A549 (cell line): ENCODE data around the gene PCDHB9. TPM values are rescaled to one million over a fixed set of nuclear protein-coding genes. Genes with fewer than 3 reads are reported as not detected.
"Not testable (repeated sequence)": the region's sequence is repeated elsewhere in the genome, so short reads cannot be mapped to it uniquely, and the experiment has no call there.

Source experiments
- ATAC-seq, 2 experiments: fragments of 200-7000 bp in 1 of 2; fragments of >200 bp in 1 of 2; cut with Nextera tagmentation in 1 of 2; cut with Tn5 transposase in 1 of 2; 3 replicates each; pipeline versions ENCODE4 v1.8.0 to v1.9.1; 2018 to 2020; ENCODE audit warnings: mild to moderate bottlenecking in 1 of 2, moderate library complexity in 1 of 2
- CTCF ChIA-PET: fragments of 300-600 bp; sonication (Branson Sonifier 250); formaldehyde crosslinking; extraction: SDS; loops from one replicate; lab custom pipeline; 2021; ENCODE audit warnings: antibody characterized with exemption, inconsistent platforms; lab: Yijun Ruan, JAX
- POLR2A ChIA-PET: fragments of 350-600 bp; formaldehyde crosslinking; extraction: SDS; loops from one replicate; lab custom pipeline; 2021; ENCODE audit warnings: antibody characterized with exemption, inconsistent platforms; lab: Yijun Ruan, JAX
- DNase-seq, 2 experiments: peaks; one replicate each; pipeline versions ENCODE4 v3.0.0 to v3.0.0-alpha.2; 2011 to 2016; ENCODE audit warnings: low read depth in 1 of 2, low spot score in 1 of 2
- FAIRE-seq: peaks from 2 replicates; lab custom pipeline; 2011; peaks lifted over from hg19 to GRCh38; lab: Jason Lieb, UNC
- H3K27ac ChIP-seq, 2 experiments: fragments of >200 bp; sonication (Bioruptor Twin); formaldehyde crosslinking; 3 replicates each; pipeline ENCODE4 v1.5.1; 2016 to 2017
- H3K4me1 ChIP-seq: fragments of >200 bp; sonication (Bioruptor Twin); formaldehyde crosslinking; 3 replicates; pipeline ENCODE4 v1.6.1; 2016
- H3K4me2 ChIP-seq: fragments of >200 bp; sonication (Bioruptor Twin); formaldehyde crosslinking; 3 replicates; pipeline ENCODE4 v1.6.1; 2016
- H3K4me3 ChIP-seq: fragments of >200 bp; sonication (Bioruptor Twin); formaldehyde crosslinking; 3 replicates; pipeline ENCODE4 v1.5.1; 2016
- H3K9me3 ChIP-seq: fragments of >200 bp; sonication (Bioruptor Twin); formaldehyde crosslinking; 3 replicates; pipeline ENCODE4 v1.6.1; 2016
- CBX8 ChIP-seq: fragments of 200-600 bp; sonication (generic); IDR thresholded peaks from 2 replicates; pipeline ENCODE4 v1.6.1; 2016
- CEBPB ChIP-seq, 2 experiments: fragments of >200 bp in 1 of 2; sonication (Bioruptor Twin) in 1 of 2; formaldehyde crosslinking in 1 of 2; IDR thresholded peaks; 2 replicates each; pipeline ENCODE4 v1.6.1; 2012 to 2016
- HDAC2 ChIP-seq: fragments of 200-600 bp; sonication (generic); IDR thresholded peaks from 2 replicates; pipeline ENCODE4 v1.6.1; 2016
- HOXB13 ChIP-seq: fragments of 250-450 bp; sonication (Bioruptor Pico); IDR thresholded peaks from 2 replicates; pipeline ENCODE4 v1.5.0; 2020; ENCODE audit warnings: low read depth, mild to moderate bottlenecking, moderate library complexity
- RAD21 ChIP-seq, 2 experiments: fragments of >200 bp in 1 of 2; sonication (Bioruptor Twin) in 1 of 2; formaldehyde crosslinking in 1 of 2; IDR thresholded peaks in 1 of 2; conservative IDR thresholded peaks in 1 of 2; 2 replicates in 1 of 2; 3 replicates in 1 of 2; pipeline ENCODE4 v1.6.1; 2012 to 2018; ENCODE audit warnings: inconsistent platforms in 1 of 2
- RARB ChIP-seq: fragments of 250-450 bp; sonication (Bioruptor Pico); IDR thresholded peaks from 2 replicates; pipeline ENCODE4 v1.8.0; 2021; ENCODE audit warnings: mild to moderate bottlenecking, moderate library complexity
- RNF2 ChIP-seq: fragments of 200-600 bp; sonication (generic); IDR thresholded peaks from 2 replicates; pipeline ENCODE4 v1.6.1; 2016; ENCODE audit warnings: low read depth, mild to moderate bottlenecking, antibody characterized with exemption, moderate library complexity, borderline replicate concordance
- ZSCAN20 ChIP-seq: fragments of 250-450 bp; sonication (Bioruptor Pico); IDR thresholded peaks from 2 replicates; pipeline ENCODE4 v1.8.0; 2022; ENCODE audit warnings: mild to moderate bottlenecking, moderate library complexity
- whole genome bisulfite sequencing: methylation state at CpG from one replicate; pipeline ENCODE4 v1.1.6; 2017; ENCODE audit errors: missing lambda C conversion rate; 5-methylcytosine and 5-hydroxymethylcytosine counted together
- polyA minus RNA-seq: library from RNA; depleted of rRNA, polyadenylated mRNA; stranded (reverse); fragments of >200 nt; gene quantifications from 2 replicates; pipeline ENCODE4 v1.2.3, GENCODE V29; 2011; rRNA and poly(A)+ RNA removed
- polyA plus RNA-seq, 4 experiments: library from polyadenylated mRNA; depleted of rRNA in 3 of 4; stranded (reverse); fragments of >200 nt; fragmentation: RNase III in 1 of 4; extraction: RNeasy Plus Mini Kit Qiagen cat#74134 plus additional on column Dnase treatment in 1 of 4; gene quantifications; 2 replicates in 3 of 4; 3 replicates in 1 of 4; pipeline ENCODE4 v1.2.3, GENCODE V29; 2011 to 2017
- TF ChIP-seq, protein P1 (sequence below): fragments of >200 bp; sonication (Bioruptor Twin); formaldehyde crosslinking; IDR thresholded peaks from 2 replicates; pipeline ENCODE4 v1.6.1; 2016
- TF ChIP-seq, protein P2 (sequence below): fragments of 250-450 bp; sonication (Bioruptor Pico); IDR thresholded peaks from 2 replicates; pipeline ENCODE4 v1.5.0; 2020; ENCODE audit warnings: low read depth, mild to moderate bottlenecking, moderate library complexity
- TF ChIP-seq, protein P3 (sequence below): fragments of >200 bp; sonication (Bioruptor Twin); formaldehyde crosslinking; IDR thresholded peaks from 3 replicates; pipeline ENCODE4 v1.5.1; 2016
- TF ChIP-seq, protein P4 (sequence below): IDR thresholded peaks from 2 replicates; pipeline ENCODE4 v1.6.1; 2012; ENCODE audit warnings: low read depth, borderline replicate concordance

PCDHB9 gene
- polyA plus RNA-seq (2011; rRNA removed) (0.12 TPM in 1 of 2 replicates, not detected in the other), polyA plus RNA-seq (2017; fragmentation: RNase III; extraction: RNeasy Plus Mini Kit Qiagen cat#74134 plus additional on column Dnase treatment) (0.01 to 0.13 TPM (median 0.11 TPM) in 3 replicates), polyA minus RNA-seq (not detected in 2 replicates)
- 0.01 and 0.04 TPM in 2 replicates for polyA plus RNA-seq (2012; cell fraction: cytosol; rRNA removed)
- polyA plus RNA-seq (2012; cell fraction: nucleus; rRNA removed) = 0.04 TPM in 2 replicates

DNA sequence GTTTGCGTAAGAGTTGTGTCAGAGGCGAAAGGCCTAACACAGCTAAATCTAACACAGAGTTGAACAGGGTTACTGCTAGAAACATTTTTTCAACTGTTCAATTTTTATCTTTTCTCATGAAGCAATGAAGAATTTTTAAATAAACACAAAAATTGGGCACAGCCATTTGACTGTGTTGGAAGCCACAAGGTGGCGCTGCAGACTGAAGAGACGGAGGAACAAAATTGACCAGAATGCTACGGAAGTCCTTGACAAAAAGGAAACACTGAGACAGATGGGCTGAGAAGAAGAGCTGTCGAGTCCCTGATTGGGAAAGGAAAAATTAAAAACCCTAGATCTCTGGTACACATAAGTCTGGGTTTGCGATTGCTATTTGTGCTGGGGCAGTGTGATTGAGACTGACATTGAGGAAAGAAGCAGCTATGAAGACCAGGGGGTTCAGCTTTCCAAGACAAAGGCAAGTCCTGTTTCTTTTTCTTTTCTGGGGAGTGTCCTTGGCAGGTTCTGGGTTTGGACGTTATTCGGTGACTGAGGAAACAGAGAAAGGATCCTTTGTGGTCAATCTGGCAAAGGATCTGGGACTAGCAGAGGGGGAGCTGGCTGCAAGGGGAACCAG is at the start of gene PCDHB9:
Gene PCDHB9 (plus strand): TSS at position 265 of the 616 bp plus-strand sequence. CDS start 158 bp downstream, at position 423.
- DNase-seq = peak in 1 of 2 experiments; percentile 15
- no peak within 1 kb of the TSS for H3K27ac ChIP-seq
- WGBS = 34% methylated on average over 9 of the region's 9 CpGs
- TF ChIP-seq CBX8 = no peak
- peak in 1 of 2 experiments; percentile 13; a peak in 1 of 5 replicates for TF ChIP-seq RAD21 (conservative IDR thresholded peaks at IDR 0.05 in 1 of 2, IDR thresholded peaks at IDR 0.05 in 1 of 2)
- ChIA-PET CTCF (interaction anchor here (0.7 to 1.8 kb wide), 7 partner anchors 9 to 334 kb away, joined by 3 to 10 read pairs (median 3); partner anchors contain the start of gene PCDHB11), POLR2A (no interaction called here)
- no peak within 1 kb of the TSS for H3K4me2 ChIP-seq
- H3K9me3 ChIP-seq = peaks cover 11% of the 10 kb centered on the region; the same call in 1 of the 3 replicates
- no peak for FAIRE-seq
- H3K4me3 ChIP-seq = no peak within 1 kb of the TSS
- no peaks in the 10 kb centered on the region for H3K4me1 ChIP-seq
- no peak for ATAC-seq

DNA sequence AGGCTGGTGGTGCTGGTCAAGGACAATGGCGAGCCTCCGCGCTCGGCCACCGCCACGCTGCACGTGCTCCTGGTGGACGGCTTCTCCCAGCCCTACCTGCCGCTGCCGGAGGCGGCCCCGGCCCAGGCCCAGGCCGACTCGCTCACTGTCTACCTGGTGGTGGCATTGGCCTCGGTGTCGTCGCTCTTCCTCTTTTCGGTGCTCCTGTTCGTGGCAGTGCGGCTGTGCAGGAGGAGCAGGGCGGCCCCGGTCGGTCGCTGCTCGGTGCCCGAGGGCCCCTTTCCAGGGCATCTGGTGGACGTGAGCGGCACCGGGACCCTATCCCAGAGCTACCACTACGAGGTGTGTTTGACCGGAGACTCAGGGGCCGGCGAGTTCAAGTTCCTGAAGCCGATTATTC is 49.6 kb upstream of the PCDHB9 start:
- CTCF ChIA-PET, DNase-seq, H3K27ac ChIP-seq, H3K4me1 ChIP-seq, H3K4me2 ChIP-seq, POLR2A ChIA-PET, H3K4me3 ChIP-seq, ATAC-seq, FAIRE-seq: not testable (repeated sequence)
- WGBS = 71% methylated on average over 26 of the region's 34 CpGs
- H3K9me3 ChIP-seq = peaks cover 23% of the 10 kb centered on the region

DNA sequence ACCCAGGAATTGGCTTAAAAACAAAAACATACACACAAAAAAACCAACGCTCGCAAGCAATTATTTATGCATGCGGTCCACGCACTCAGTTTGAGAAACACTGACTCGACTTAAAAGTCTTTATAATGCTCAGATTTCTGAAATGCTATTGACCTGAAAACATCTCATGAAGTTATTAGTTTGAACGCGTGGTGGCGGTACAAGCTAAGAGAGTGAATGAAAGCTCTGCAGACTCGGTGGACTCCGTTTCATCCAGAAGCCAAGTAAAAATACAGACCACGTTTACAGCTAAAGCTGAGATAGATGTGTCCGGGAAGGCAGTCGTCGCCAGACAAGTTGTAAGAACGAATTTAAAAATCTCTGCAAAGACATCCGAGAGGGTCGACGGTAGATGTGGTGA is 37.1 kb upstream of the PCDHB9 start, which contains the start of gene PCDHB6:
Gene PCDHB6 (plus strand): TSS at position 246 of the 400 bp plus-strand sequence. CDS start 201 bp downstream, outside the sequence.
- ATAC-seq (peak; percentile 78 to 91), FAIRE-seq (no peak), DNase-seq (peak; percentile 45 to 56)
- no peaks in the 10 kb centered on the region for H3K4me1 ChIP-seq
- WGBS = 20% methylated on average over 18 of the region's 18 CpGs
- H3K9me3 ChIP-seq = peaks cover 6% of the 10 kb centered on the region; the same call in 2 of the 3 replicates
- ChIA-PET CTCF (interaction anchor here (0.6 to 1.8 kb wide), 21 partner anchors 9 to 1206 kb away, joined by 3 to 8 read pairs (median 3); partner anchors contain the start of genes PCDHB12, PCDHB2, PCDHB5 and PCDHB8), POLR2A (no interaction called here)
- peak within 1 kb of the TSS; percentile 78 for H3K4me2 ChIP-seq
- no peak for TF ChIP-seq HDAC2
- TF ChIP-seq RAD21 (conservative IDR thresholded peaks at IDR 0.05 in 1 of 2, IDR thresholded peaks at IDR 0.05 in 1 of 2) = peak in 1 of 2 experiments; percentile 44; a peak in 3 of 5 replicates
- TF ChIP-seq ZSCAN20 (CRISPR knock-in tag) = no peak
- no peak for TF ChIP-seq RARB (CRISPR knock-in tag)
- TF ChIP-seq HOXB13 (CRISPR knock-in tag) = no peak
- no peak for TF ChIP-seq RNF2
- TF ChIP-seq, protein P1, sequence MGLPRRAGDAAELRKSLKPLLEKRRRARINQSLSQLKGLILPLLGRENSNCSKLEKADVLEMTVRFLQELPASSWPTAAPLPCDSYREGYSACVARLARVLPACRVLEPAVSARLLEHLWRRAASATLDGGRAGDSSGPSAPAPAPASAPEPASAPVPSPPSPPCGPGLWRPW = no peak
- TF ChIP-seq, protein P2, sequence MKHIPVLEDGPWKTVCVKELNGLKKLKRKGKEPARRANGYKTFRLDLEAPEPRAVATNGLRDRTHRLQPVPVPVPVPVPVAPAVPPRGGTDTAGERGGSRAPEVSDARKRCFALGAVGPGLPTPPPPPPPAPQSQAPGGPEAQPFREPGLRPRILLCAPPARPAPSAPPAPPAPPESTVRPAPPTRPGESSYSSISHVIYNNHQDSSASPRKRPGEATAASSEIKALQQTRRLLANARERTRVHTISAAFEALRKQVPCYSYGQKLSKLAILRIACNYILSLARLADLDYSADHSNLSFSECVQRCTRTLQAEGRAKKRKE (CRISPR knock-in tag) = no peak
- TF ChIP-seq, protein P3, sequence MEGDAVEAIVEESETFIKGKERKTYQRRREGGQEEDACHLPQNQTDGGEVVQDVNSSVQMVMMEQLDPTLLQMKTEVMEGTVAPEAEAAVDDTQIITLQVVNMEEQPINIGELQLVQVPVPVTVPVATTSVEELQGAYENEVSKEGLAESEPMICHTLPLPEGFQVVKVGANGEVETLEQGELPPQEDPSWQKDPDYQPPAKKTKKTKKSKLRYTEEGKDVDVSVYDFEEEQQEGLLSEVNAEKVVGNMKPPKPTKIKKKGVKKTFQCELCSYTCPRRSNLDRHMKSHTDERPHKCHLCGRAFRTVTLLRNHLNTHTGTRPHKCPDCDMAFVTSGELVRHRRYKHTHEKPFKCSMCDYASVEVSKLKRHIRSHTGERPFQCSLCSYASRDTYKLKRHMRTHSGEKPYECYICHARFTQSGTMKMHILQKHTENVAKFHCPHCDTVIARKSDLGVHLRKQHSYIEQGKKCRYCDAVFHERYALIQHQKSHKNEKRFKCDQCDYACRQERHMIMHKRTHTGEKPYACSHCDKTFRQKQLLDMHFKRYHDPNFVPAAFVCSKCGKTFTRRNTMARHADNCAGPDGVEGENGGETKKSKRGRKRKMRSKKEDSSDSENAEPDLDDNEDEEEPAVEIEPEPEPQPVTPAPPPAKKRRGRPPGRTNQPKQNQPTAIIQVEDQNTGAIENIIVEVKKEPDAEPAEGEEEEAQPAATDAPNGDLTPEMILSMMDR = peak; percentile 41
- TF ChIP-seq CEBPB (IDR thresholded peaks at IDR 0.05) = no peak
- TF ChIP-seq, protein P4, sequence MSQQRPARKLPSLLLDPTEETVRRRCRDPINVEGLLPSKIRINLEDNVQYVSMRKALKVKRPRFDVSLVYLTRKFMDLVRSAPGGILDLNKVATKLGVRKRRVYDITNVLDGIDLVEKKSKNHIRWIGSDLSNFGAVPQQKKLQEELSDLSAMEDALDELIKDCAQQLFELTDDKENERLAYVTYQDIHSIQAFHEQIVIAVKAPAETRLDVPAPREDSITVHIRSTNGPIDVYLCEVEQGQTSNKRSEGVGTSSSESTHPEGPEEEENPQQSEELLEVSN = no peak
- no peak within 1 kb of the TSS for H3K27ac ChIP-seq
- peak within 1 kb of the TSS; percentile 42 for H3K4me3 ChIP-seq
